VCaP (cell line): ENCODE results near the gene FAM219A.

Source experiments
- H3K27ac ChIP-seq: fragments of 450-650 bp; 2 replicates; pipeline ENCODE4 v1.5.1; 2017
- CTCF ChIP-seq: fragments of 450-650 bp; conservative IDR thresholded peaks from 2 replicates; pipeline ENCODE4 v1.5.1; 2017; ENCODE audit warnings: mild to moderate bottlenecking, moderate library complexity

Gene FAM219A

GRCh38 chr9:34458013-34458958 is at the start of gene FAM219A, which contains the start of gene DNAI1:
TSS of gene FAM219A (minus strand) at chr9:34458570. CDS start at chr9:34458263, 307 bp downstream.
TSS of gene DNAI1 (plus strand) at chr9:34458805. CDS start at chr9:34459006, 201 bp downstream.
- TF ChIP-seq CTCF = no peak
- peak within 1 kb of the TSS; percentile 84 for H3K27ac ChIP-seq

GRCh38 chr9:34507966-34508365 is 49.6 kb upstream of the FAM219A start:
- TF ChIP-seq CTCF = no peak
- no peak overlapping the region for H3K27ac ChIP-seq

GRCh38 chr9:34507556-34507955 is 49.2 kb upstream of the FAM219A start:
- H3K27ac ChIP-seq = no peak overlapping the region
- TF ChIP-seq CTCF = no peak

- no peak overlapping the region; the same call in 1 of the 2 replicates for H3K27ac ChIP-seq
- TF ChIP-seq CTCF = no peak
These were observed 48.3 kb upstream of the FAM219A start for GRCh38 chr9:34506623-34507022.

- no peak for TF ChIP-seq CTCF
- peak overlapping the region; percentile 76 for H3K27ac ChIP-seq
These were observed 47.2 kb upstream of the FAM219A start for GRCh38 chr9:34505370-34506120.

- peak overlapping the region; percentile 76 for H3K27ac ChIP-seq
- TF ChIP-seq CTCF = 0 out of 2 replicates have a peak, but pooled peaks have one; percentile 2
These were observed 45.0 kb upstream of the FAM219A start for GRCh38 chr9:34503406-34503805.

GRCh38 chr9:34502891-34503290 is 44.5 kb upstream of the FAM219A start:
- H3K27ac ChIP-seq = peak overlapping the region; percentile 76
- TF ChIP-seq CTCF = peak; percentile 21; the same call in 1 of the 2 replicates
